HG02884 (cell line): ENCODE results near the gene PIGO.

Experiments used
- ATAC-seq: cut with Tn5 transposase; IDR thresholded peaks from one replicate; pipeline ENCODE4 v1.9.1; 2021; ENCODE audit warnings: mild to moderate bottlenecking, moderate library complexity; ENCODE audit not compliant: unreplicated experiment

The PIGO gene

DNA sequence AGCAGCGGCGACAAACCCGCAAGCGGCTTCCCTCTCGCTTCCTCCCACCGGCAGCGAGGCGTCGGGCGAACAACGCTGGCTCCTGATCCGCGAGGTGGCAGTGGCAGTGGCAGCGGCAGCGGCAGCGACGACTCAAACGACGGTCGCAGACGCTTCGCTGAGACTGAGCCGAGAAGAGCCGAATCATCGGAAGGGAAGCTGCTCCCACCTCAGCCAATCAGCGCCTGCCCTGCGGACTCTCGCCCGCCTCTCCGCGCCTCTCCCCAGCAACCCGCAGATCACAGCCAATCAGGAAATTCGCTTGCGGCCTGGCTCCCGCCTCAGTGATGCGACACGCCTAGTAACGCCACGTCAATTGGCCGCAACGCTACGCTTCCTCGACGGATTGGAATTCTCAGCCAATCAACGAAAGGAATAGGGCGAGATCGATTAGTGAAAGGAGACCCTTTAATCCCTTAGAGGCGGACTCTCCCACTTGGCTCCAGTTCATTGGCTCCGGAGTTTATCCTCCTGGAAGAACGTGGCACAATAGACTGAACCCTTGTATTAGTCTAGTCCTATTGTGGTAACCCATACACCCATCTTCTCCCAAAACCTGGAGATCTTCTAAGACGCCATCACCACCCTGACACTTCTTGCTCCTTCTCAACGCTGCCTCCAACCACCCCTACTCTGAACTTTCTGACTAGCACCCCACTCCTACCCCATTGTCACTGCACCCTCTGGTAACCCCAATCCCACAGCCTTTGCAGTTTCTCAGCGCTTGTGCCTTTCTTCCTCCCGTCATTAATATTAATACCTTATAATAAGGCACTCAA, 23.7 kb downstream of the PIGO start, which contains the start of gene VCP:
VCP (minus strand) TSS at position 165 of the 818 bp plus-strand sequence. CDS start 272 bp downstream, outside the sequence.
- ATAC-seq = peak; percentile 79

DNA sequence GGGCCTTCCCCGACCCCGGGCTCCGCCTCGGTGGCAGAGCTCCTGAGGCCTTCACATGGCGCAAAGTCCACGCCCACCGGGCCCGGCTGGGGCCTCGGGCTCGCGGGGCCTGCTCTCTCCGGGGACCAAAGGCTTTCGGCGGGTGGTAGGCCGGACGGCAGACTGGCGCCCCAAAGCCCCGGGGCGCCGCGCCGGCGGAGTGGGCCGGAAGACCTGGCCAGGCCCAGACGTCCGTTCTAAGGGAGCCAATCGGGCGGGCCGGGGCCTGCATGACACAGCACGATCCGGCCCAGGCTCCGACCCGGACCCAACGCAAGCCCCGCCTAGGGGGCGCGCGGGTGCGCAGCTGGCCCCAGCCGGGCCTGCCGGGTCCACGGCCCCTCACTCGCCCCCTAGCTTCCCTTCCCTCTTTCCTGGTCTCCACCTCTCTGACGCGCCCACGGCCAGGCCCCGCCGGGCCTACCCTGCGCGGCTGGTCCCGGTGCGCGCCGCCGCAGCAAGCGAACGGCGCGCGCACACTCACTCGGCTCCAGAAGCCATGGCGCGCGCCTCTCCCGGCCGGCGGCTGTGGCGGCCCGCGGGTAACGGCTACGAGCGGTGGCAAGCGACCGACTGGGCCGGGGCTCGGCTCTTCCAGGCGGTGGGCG, 24.5 kb downstream of the PIGO start:
- peak; percentile 42 for ATAC-seq

DNA sequence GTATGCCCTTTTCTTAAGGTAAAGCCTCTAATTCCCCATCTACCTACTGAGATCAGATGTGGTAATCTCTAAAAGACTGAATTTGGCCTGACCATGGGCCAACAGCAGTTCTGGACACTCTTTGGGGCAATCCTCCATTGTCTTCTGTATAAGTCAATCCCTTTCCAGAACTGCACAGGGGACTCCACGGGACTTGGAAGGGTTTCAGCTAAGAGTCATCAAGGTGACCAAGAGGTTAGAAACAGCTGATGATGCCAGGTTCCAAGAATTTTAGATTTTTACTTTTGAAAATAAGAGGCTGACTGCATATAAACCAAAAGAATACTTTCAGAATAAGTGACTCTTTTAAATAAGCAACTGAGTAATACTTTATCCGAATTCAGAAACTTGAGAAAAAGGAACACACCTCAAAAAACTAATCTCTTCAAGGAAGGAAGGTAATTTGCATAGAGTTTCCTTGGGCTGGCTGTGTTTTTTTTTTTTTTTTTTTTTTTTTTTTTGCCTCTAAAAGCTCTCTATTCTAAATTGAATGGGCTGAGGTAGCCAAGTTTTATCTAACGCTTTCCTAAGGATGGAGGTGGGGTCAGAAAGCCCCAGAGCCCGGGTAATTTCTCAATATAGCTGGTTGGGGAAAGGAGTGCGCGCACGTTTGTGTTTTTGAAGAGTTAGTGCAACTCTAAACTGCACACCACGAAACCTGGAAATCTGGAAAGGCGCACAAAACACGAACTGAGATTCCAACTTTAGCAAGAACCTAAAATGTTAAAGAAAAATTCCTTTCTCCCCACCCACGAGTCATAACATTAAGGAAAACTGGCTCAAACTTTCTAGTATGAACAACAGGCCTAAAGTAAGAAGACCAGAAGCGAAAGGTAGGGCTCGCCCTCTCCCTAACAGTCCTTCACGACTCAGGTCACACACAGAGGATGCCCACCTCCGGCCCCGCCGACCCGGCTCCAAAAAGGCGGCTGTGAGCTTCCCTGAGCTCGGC, 25.3 kb downstream of the PIGO start:
- ATAC-seq = no peak

DNA sequence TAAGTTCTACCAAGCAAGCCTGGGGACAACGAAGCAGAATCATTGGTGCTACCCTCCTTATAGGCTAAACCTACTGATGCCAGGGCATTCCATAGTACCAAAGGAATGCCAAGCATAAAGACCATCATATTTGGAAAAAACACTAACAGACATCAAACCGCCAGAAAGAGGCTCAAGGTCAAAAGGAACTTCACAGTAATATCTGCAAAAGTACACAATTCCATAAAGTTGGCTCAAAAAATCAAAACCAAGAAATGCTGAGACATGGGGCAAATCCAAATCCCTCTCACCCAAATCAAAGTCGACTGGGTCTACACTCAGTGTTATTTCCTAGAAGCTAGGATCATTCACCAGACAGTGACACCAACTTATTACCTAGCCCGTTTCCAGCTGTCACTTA, 27.4 kb downstream of the PIGO start:
- ATAC-seq = no peak

DNA sequence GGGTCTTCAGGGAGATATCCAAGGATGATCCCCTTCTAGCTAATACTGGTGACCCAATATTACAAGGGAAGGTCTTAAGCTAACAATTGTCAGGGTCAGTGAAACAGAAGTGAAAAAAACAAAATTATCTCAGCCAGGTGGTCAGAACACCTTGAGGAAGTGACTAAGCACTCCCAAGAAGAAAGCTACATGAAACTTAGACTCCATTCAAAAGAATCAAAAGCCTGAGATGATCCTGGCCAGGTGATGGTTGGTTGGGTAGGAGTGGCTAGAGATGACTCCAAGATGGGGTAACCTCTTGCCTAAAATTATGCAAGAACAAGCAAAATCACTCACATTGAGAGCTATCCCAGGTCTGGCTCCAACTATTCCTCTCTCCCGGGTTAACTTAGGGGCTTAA, 29.3 kb downstream of the PIGO start:
- no peak for ATAC-seq

DNA sequence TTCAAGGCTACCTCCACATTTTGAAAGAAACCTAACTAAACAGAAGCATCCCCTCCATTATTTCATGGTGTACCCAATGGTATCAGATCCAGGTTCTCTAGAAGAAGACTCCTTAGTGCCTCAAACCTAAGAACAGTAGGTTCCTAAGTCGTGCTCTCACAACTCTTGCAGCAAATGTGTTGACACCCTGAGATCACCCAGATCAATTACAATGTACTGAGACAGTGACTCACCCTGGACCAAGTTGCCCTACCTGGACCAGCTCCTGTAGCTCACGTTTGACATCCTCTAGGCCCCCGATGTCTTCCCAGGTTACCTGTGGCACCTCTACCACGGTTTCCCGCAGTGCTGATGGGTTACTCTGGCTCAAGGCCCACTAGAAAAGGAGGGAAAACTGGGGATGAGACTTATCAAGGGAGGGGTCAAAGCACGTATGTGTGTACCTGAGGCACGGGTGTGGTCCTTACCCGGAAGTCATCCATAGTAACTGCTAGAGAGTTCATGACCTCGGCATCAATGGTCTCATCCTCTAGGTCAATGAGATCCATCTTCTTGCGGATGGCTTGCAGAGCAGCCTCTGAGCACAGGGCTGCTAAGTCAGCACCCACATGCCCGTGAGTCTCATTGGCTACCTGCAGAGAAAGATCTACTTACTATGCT, 35.7 kb downstream of the PIGO start:
- ATAC-seq = no peak

DNA sequence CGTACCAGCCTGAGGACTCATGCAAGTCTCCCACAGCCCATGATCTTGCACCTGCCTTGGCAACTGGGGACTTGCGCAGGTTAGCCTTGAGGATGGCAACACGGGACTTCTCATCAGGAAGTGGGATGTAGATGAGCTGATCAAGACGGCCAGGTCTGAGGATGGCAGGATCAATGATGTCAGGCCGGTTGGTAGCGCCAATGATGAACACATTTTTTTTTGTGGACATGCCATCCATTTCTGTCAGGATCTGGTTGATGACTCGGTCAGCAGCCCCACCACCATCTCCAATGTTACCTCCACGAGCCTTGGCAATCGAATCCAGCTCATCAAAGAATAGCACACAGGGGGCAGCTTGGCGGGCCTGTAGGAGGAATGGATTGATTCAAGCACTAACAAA, 37.0 kb downstream of the PIGO start:
- ATAC-seq = no peak

DNA sequence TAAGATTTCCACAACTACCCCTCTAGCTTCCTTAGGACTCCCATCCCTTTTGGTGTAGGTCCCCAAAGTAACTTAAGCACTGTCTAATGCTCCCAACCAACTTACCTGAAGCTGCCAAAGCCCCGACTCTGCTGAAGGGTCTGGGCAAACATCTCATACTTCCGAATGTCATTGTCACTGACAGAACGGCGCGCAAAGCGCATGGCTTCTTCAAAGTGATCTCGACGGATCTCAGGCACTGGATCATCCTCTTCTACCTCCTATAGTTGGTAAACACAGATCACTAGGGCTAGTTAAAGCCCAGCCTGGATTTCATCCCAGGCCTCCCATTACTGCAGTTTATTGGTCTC, 39.1 kb downstream of the PIGO start:
- ATAC-seq = no peak

DNA sequence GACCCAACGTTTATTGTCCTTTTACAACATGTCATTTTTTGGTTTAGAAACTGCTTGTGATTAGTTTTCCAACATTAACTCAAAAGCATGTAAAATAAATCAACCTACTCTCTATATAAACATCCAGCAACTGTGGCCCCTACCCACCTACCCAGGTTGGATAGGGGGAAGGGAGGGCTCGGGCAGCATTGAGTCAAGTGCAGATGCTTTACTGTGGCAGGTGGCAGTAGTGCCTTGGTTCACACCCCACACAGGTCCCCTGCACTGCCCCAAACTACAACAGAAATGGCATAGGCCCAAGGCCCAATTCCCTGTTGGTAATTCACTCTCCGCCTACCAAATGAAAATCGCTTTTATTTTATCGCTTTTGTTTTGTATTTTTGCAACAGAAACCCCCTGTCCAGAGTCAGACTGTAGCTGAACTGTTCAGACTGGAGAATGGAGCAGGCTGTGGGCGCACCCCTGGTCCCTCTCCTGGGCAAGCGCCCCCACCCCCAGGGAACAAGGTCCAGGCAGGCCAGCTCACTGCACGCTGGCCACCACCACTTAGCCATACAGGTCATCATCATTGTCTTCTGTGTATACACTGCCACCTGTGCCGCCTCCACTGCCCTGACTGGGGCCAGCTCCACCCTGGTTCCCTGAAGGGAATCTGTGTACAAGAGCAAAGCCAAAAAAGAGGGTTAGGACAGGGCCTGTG, 39.7 kb downstream of the PIGO start:
- no peak for ATAC-seq

DNA sequence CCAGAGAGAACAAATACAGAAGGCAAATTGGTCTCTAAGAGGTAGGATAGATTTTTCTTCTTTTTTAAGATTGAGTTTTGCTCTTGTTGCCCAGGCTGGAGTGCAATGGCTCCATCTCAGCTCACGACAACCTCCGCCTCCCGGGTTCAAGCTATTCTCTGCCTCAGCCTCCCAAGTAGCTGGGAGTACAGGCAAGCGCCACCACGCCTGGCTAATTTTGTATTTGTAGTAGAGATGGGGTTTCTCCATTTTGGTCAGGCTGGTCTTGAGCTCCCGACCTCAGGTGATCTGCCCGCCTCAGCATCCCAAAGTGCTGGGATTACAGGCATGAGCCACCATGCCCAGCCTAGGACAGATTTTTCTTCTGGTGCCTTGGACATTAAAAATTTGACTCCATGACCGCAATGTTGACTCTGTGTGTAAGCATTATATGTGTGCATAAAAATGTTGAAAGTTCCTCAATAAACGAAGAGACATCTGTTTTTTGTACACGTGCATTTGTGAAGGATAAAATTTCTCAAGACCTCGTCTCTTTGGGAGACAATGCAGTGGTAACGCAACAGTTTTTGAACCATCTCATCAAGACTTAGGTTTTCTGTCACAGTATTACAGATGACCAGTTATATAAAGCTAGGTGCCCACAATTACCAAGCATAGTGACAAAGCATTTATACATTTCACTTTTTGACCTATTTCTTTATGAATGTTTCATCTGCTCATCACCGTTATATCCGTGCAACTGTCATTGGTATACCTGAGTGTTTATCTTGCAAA, 41.3 kb downstream of the PIGO start:
- no peak for ATAC-seq

DNA sequence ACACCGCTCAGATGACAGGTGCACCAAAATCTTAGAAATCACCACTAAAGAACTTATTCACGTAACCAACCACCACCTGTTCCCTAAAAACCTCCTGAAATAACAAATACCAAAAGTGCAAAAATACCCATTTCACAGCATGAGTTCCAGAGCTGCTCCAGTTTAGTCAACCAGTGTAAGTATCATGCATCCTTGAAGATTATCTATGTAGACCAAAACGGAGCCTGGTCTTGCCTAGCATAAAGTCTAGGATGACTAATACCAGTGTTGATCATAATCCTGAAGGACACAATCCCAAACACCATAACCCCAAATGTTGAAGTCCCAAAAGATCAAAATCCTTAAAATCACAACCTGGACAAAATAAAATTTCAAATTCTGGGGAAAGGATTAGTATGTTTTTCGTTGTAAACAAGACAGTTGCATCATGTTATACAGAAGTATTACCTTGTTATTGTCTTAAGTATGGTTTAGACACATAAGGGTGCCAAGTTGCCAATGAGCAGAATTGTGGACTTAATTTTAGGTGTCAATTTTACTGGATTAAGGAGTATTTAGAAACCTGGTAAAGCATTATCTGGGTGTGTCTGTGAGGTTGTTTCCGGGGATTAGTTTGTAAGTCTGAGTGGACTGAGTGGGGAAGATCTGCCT, 42.1 kb downstream of the PIGO start:
- no peak for ATAC-seq

DNA sequence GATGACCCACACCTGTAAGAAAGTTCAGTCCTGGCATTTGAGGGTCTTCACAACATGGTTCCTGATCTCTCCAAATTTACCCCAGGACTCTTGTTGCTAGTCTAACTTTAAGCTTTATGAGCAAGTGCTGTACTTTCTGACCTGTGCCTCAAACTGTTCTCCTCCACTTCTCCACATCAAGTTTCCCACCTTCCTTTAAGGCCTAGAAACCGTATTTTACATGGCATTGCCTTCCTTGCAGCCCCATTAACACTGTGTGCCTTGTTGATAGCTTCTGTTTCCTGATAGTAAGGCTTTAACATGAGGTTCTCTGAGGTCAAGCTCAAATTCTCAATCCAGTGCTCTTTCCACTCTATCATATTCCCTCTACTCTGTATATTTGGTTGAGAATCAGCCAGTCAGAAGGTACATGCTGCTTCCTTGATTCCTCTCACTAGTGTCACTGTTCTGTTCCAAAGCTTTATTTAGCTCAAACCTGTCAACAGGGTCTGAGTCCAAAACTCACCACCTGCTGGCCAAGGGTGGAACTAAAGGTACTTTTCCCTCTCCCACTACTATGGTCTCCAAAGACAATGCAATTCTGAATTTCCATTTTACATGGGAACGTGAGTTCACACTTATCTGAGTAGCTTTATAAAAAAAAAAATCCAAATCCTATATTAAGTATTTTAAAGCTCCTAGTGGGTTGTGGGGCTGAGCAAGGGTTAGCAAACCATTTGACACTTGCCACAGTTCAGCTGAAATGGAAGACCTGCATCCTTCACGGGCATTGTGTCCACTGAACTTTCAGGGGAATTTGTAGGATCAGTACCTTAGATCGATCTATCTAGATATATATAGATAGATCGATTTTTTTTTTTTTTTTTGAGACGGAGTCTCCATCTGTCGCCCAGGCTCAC, 45.1 kb downstream of the PIGO start:
- no peak for ATAC-seq

DNA sequence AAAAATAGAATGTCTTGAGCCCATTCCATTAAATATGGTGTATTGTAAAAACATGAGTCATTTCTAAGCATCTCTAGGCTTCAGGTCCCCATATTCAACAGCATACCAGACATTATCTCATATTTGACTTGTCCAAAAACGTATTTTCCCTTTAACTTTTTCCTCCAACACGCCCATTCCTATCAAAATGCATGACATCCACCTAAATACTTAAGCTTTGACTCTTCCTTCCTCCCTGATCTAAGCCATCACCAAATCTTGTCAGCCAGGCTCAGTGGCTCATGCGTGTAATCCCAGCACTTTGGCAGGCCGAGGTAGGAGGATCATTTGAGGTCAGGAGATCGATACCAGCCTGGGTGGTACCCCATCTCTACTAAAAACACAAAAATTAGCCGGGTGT, 47.9 kb downstream of the PIGO start:
- ATAC-seq = no peak

DNA sequence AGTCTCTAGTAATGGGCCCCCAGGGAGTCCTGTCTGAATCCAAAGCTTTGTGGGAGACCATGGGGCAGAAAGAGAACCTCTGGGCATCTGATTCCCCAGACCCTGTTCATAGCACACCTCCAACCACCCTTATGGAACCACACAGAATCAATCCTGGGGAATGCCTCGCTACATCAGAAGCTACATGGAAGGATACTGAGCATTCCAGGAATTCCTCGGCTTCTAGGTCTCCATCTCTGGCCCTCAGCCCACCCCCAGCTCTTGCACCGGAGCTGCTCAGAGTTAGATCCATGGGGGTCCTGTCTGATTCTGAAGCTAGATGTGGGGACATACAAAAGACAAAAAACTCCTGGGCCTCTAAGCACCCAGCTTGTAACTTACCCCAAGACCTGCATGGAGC, 52.3 kb downstream of the PIGO start:
- ATAC-seq = no peak

DNA sequence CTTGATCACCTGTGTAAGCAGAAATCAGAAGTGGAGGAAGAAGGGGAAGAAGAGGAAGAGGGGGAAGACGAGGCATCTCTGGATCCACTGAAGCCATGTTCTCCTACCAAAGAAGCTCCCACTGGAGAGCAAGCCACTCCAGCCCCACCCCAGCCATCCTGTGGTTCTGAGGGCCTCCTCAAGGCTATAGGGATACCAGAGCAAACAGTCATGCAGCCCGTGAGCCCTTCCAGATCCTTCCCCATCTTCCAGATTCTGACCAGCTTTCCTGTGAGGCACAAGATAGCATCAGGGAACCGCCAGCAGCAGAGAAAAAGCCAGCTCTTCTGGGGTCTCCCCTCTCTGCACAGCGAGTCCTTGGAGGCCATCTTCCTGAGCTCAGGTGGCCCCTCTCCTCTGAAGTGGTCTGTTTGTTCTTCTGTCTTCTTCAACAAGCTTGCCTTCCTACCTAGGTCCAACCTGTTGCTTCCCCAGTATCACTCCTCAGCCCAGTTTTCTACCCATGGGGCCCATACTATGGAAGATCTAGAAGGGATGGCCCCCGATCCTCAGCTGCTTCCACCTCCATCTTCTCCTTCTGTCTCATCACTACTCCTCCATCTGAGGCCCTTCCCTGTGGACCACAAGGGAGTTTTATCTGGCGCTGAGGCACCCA, 53.4 kb downstream of the PIGO start:
- ATAC-seq = no peak

DNA sequence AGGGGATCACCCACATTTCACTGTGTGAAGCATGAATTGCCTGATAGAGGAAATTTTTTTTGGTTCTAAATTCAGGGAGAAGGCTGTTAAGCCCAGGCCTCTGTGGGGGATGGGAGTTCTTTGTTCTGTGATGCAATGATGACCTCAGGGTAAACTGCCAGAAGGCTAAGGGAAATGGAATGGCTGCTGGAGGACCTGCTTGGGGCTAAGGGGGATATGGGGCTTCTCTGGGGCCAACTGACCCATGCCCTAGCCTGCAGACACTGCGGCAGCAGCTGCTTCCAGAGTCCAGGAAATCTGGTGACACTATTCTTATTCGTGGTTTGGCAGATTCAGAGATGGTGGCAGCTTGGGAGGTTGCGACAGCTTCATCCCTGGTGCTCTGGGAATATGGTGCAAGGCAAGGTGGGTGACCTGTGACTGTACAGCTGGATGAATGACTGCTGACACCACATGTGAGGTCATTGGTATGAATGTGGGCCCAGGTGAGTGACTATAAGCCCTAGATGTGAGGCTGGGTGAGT, 54.2 kb downstream of the PIGO start:
- ATAC-seq = no peak
